Effector memory CD8-positive, alpha-beta T cell (primary cell): ENCODE data around the gene P3H4.
"Not testable (repeated sequence)": the region's sequence is repeated elsewhere in the genome, so short reads cannot be mapped to it uniquely, and the experiment has no call there.

Experiments used
- ATAC-seq: fragments of 150-1000 bp; cut with Tn5 transposase; replicated peaks from 2 replicates; pipeline ENCODE4 v1.10.0; 2021; ENCODE audit warnings: mild to moderate bottlenecking, moderate library complexity
- DNase-seq, 3 experiments: peaks; one replicate each; pipeline ENCODE4 v3.0.0; 2021
- H3K27ac Mint-ChIP-seq, 2 donors: one replicate each; pipeline ENCODE4 v1.8.0; 2022; ENCODE audit warnings: mild to moderate bottlenecking in 2 of 2, mixed read lengths in 2 of 2, moderate library complexity in 2 of 2
- H3K27me3 Mint-ChIP-seq, 2 donors: one replicate each; pipeline ENCODE4 v1.8.0; 2022; ENCODE audit warnings: mixed read lengths in 2 of 2
- H3K36me3 Mint-ChIP-seq: one replicate; pipeline ENCODE4 v1.8.0; 2022; ENCODE audit warnings: mild to moderate bottlenecking, moderate library complexity, mixed read lengths; ENCODE audit not compliant: insufficient read depth
- H3K4me1 Mint-ChIP-seq, 2 donors: one replicate each; pipeline ENCODE4 v1.8.0; 2022; ENCODE audit warnings: low read depth in 2 of 2, mixed read lengths in 2 of 2
- H3K4me3 Mint-ChIP-seq, 2 donors: one replicate each; pipeline ENCODE4 v1.8.0; 2022; ENCODE audit warnings: mild to moderate bottlenecking in 2 of 2, mixed read lengths in 2 of 2, moderate library complexity in 2 of 2
- H3K9me3 Mint-ChIP-seq, 2 donors: one replicate each; pipeline ENCODE4 v1.8.0; 2022; ENCODE audit warnings: mixed read lengths in 2 of 2
- total RNA-seq, 9 experiments: gene quantifications; one replicate each; lab custom pipeline; 2026; lab: John Stamatoyannopoulos, UW

The P3H4 gene, protein sequence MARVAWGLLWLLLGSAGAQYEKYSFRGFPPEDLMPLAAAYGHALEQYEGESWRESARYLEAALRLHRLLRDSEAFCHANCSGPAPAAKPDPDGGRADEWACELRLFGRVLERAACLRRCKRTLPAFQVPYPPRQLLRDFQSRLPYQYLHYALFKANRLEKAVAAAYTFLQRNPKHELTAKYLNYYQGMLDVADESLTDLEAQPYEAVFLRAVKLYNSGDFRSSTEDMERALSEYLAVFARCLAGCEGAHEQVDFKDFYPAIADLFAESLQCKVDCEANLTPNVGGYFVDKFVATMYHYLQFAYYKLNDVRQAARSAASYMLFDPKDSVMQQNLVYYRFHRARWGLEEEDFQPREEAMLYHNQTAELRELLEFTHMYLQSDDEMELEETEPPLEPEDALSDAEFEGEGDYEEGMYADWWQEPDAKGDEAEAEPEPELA
- total RNA-seq, result 0 to 7.7 (median 5.6) reads per million in 9 experiments

DNA sequence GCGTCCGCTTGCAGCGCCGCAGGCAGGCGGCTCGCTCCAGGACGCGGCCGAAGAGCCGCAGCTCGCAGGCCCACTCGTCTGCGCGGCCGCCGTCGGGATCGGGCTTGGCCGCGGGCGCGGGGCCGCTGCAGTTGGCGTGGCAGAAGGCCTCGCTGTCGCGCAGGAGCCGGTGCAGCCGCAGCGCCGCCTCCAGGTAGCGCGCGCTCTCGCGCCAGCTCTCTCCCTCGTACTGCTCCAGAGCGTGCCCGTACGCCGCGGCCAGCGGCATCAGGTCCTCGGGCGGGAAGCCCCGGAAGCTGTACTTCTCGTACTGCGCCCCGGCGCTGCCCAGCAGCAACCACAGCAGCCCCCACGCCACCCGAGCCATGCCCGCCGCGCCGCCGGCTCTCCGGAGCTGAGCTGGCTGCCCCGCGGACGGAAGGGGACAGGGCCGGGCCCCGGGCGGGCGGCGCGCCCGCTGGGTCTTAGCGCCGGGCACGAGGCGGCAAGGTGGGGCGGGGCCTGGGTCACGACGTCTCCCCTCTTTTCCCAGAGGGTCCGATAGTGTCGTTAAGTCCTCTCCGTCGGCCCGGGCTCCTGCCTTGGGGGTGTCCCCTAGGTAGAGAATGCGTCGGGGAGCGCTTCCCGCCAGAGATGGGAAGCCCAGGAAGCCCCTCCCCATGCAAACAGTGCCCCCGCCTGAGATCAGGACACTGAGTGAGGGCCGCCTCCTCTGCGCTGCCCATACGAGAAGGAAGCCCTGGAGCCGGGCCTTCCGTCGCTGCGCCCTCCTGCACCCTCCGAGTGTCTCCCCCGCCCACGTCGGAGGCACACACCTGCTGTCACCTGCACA is at the start of gene P3H4:
Gene P3H4, minus strand, starts transcription at position 401 of the 832 bp plus-strand sequence. Its CDS starts 34 bp downstream, at position 367.
- no peaks in the 10 kb centered on the region for H3K9me3 Mint-ChIP-seq
- H3K4me1 Mint-ChIP-seq, result peaks cover 23 to 31% of the 10 kb centered on the region in 2 donors
- no peaks in the 10 kb centered on the region for H3K27me3 Mint-ChIP-seq
- ATAC-seq (peak; percentile 90), DNase-seq (peak; percentile 65 to 82 (median 71))
- H3K27ac Mint-ChIP-seq, result peak within 1 kb of the TSS; percentile 69 to 75
- peak within 1 kb of the TSS; percentile 96 to 98 for H3K4me3 Mint-ChIP-seq
- peaks cover 14% of the 10 kb centered on the region for H3K36me3 Mint-ChIP-seq

DNA sequence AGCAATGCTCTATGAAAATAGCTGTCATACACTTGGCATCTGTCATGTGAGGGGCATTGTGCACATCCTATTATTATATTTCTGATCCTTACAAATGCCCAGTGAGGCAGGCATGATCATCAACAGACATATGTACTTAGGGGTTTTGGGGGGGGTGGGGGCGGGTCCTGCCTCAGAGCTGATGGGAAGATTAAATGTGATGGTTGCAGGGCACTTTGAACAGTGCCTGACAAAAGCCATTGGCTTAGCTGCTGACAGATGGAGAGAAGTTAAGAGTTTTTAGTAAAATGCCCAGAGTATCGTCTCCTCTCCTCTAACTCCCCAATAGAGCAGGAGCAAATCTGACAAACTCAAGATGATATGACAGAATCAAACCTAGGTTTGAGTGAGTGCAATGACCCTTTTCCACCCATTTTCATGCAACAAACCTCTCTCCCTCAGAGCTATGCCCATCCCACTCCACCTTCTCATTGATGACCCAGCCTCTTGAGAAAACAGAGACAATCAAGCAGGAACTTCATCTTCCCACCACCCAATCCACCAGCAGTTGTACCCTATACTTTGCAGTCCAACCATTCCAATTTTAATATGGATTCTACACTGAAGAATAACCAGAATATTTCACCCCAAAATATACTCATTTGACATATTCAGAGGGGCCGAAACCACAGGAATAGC is 48.6 kb upstream of the P3H4 start:
- Mint-ChIP-seq H3K4me3 (peak overlapping the region in 1 of 2 donors; percentile 14), H3K36me3 (peaks cover 16% of the 10 kb centered on the region), H3K4me1 (peaks cover 14 to 43% of the 10 kb centered on the region in 2 donors), H3K9me3 (no peaks in the 10 kb centered on the region), H3K27ac (no peak overlapping the region), H3K27me3 (no peaks in the 10 kb centered on the region)
- ATAC-seq, result no peak
- DNase-seq, result no peak

DNA sequence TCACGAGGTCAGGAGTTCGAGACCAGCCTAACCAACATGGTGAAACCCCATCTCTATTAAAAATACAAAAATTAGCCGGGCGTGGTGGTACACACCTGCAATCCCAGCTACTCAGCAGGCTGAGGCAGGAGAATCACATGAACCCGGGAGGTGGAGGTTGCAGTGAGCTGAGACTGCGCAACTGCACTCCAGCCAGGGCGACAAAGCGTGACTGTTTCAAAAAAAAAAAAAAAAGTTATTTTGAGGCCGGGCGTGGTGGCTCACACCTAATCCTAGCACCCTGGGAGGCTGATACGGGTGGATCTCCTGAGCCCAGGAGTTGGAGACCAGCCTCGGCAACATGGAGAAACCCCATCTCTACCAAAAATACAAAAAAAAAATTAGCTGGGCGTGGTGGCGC is 39.6 kb upstream of the P3H4 start:
- DNase-seq, H3K27me3 Mint-ChIP-seq, H3K9me3 Mint-ChIP-seq, ATAC-seq, H3K4me3 Mint-ChIP-seq, H3K27ac Mint-ChIP-seq: not testable (repeated sequence)
- peaks cover 46% of the 10 kb centered on the region for H3K36me3 Mint-ChIP-seq
- peaks cover 18 to 33% of the 10 kb centered on the region in 2 donors for H3K4me1 Mint-ChIP-seq

DNA sequence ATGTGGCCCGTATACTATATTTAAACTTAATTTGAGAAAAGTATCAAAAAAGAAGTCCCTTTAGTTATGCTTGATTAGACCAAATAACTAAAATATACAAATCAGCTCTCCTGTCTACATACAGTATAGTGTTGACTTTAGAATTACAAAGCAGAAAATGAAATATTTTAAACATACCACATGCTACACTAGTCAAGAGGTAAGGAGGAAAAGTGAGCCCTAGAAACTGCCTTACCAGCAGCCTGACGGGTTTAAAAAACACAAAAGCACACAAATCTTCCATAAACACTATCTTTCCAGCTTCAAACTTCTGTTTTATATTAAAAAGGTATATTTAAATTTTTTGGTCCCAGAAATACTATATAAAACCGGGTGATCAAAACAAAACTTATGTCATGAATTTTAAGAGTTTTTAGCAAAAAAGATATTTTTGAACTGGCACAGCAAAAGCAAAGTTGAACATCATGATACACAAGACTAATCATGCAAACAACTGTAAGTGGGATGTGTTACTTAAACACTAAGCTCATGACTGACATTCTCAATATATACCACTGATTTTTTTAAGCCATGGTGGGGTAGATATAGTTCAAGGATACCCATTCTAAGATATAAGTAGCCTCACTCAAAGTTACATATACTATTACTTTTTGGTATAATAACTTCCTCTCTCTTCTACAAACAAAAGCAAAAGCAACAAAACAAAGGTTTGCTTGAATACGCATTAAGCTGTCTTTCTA is 37.7 kb upstream of the P3H4 start:
- H3K27me3 Mint-ChIP-seq, result no peaks in the 10 kb centered on the region
- peaks cover 17 to 25% of the 10 kb centered on the region in 2 donors for H3K4me1 Mint-ChIP-seq
- H3K9me3 Mint-ChIP-seq, result no peaks in the 10 kb centered on the region
- H3K27ac Mint-ChIP-seq, result no peak overlapping the region
- ATAC-seq (no peak), DNase-seq (no peak)
- no peak overlapping the region for H3K4me3 Mint-ChIP-seq
- peaks cover 38% of the 10 kb centered on the region for H3K36me3 Mint-ChIP-seq

DNA sequence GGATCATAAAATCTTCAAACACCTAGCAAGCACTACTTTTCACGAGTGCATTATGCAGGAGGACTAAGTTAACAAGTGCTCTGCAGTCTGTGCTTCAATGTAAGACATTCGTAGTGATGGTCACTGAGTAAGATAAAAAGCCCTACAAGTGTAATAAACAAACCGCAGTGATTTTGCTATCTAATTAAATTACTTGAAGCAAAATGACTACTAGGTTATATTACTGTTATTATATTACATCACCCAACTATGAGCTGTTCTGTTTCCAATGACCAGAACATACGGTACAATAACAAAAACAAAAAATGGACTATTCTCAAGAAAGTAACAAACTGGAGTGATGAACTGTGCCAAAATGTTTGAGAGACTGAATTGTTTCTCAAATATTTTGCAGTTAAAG is 37.0 kb upstream of the P3H4 start:
- H3K27ac Mint-ChIP-seq, result no peak overlapping the region
- no peaks in the 10 kb centered on the region for H3K9me3 Mint-ChIP-seq
- H3K27me3 Mint-ChIP-seq, result no peaks in the 10 kb centered on the region

DNA sequence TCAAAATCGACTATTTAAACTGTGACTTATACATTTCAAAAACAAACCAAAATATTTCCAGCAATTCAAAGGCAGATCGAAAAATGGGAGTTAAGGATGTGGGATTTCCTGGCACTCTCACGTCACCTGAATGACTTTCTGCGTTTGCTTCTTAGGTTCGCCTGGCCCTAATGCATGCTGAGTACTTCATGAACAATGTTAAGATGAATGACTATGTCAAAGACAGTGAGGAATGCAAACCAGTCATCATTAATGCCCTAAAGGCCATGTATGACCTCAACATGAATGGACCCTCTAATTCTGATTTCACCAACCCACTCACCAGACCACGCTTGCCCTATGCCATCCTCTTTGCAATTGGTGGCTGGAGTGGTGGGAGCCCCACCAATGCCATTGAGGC is 33.2 kb upstream of the P3H4 start:
- H3K36me3 Mint-ChIP-seq, result peaks cover 3% of the 10 kb centered on the region
- H3K4me1 Mint-ChIP-seq, result peaks cover 6 to 14% of the 10 kb centered on the region in 2 donors
- no peak for ATAC-seq

More for the DNA sequence above, 37.0 kb upstream of the P3H4 start:
- H3K4me1 Mint-ChIP-seq, result peaks cover 17 to 25% of the 10 kb centered on the region in 2 donors
- ATAC-seq, result no peak
- peaks cover 34% of the 10 kb centered on the region for H3K36me3 Mint-ChIP-seq
- H3K4me3 Mint-ChIP-seq, result no peak overlapping the region
- DNase-seq, result no peak

DNA sequence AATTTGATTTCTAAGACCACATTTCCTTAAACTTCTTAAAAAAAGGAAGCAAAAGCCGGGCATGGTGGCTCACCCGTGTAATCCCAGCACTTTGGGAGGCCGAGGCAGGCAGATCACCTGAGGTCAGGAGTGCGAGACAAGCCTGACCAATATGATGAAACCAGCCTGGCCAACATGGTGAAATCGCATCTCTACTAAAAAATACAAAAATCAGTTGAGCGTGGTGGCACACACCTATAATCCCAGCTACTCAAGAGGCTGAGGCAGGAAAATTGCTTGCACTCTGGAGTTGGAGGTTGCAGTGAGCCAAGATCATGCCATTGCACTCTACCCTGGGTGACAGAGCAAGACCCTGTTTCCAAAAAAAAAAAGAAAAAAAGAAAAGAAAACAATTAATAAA is 29.0 kb upstream of the P3H4 start:
- not testable (repeated sequence) for H3K4me1 Mint-ChIP-seq, H3K27me3 Mint-ChIP-seq, H3K4me3 Mint-ChIP-seq, ATAC-seq, H3K36me3 Mint-ChIP-seq, H3K27ac Mint-ChIP-seq, H3K9me3 Mint-ChIP-seq, DNase-seq

More for the DNA sequence above, 33.2 kb upstream of the P3H4 start:
- DNase-seq, result no peak
- no peak overlapping the region for H3K27ac Mint-ChIP-seq
- H3K9me3 Mint-ChIP-seq, result no peaks in the 10 kb centered on the region
- no peaks in the 10 kb centered on the region for H3K27me3 Mint-ChIP-seq
- no peak overlapping the region for H3K4me3 Mint-ChIP-seq

DNA sequence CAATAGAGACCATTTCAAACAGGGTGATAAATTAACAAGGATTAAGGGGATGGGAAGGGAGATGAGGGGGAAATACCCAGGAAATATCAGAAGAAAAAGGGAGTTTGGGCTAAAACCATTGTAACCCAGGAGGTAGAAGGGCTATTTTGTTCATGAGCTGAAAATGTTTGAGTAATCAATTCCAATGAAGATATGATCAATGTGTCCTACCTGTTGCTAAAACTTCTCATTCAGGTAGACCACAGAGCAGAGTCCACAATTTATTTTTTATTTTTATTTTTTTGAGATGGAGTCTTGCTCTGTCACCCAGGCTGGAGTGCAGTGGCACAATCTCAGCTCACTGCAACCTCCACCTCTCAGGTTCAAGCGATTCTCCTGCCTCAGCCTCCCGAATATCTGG is 27.7 kb upstream of the P3H4 start:
- not testable (repeated sequence) for H3K27ac Mint-ChIP-seq, ATAC-seq

DNA sequence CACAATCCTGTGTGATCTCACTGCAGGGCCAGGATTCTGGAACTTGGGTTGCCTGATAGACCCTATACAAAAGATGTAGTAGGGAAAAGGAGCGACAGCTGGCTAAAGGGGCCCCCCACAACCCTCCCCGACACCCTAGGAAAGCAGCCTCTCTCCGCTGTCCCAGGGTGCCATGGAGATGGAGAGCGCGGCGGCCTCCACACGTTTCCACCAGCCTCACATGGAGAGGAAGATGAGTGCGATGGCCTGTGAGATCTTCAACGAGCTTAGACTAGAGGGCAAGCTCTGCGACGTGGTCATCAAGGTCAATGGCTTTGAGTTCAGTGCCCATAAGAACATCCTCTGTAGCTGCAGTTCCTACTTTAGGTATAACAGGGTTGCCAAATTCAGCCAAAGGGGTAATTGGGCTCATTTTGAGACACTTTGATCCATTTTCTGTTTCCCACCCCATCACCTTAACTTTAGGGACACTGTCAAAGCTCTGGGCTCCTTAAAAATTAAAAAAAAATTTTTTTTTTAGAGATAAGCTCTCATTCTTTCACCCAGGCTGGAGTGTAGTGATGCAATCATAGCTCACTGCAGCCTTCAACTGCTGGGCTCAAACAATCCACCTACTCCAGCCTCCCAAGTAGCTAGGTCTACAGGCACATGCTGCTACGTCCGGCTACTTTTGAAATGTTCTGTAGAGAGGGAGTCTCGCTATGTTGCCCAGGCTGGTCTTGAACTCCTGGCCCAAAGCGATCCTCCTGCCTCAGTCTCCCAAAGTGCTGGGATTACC is 26.2 kb upstream of the P3H4 start, which contains the start of gene KLHL10:
Gene KLHL10, plus strand, starts transcription at position 65 of the 778 bp plus-strand sequence. Its CDS starts 108 bp downstream, at position 173.
- peaks cover 7 to 8% of the 10 kb centered on the region in 2 donors for H3K4me1 Mint-ChIP-seq
- no peaks in the 10 kb centered on the region for H3K9me3 Mint-ChIP-seq
- H3K27ac Mint-ChIP-seq, result no peak within 1 kb of the TSS
- peaks cover 4% of the 10 kb centered on the region for H3K36me3 Mint-ChIP-seq
- ATAC-seq, result no peak
- H3K4me3 Mint-ChIP-seq, result peak within 1 kb of the TSS; percentile 80
- peaks cover 0 to 9% of the 10 kb centered on the region in 2 donors for H3K27me3 Mint-ChIP-seq
- no peak for DNase-seq

More for the DNA sequence above, 27.7 kb upstream of the P3H4 start:
- H3K4me3 Mint-ChIP-seq, H3K4me1 Mint-ChIP-seq, H3K27me3 Mint-ChIP-seq, H3K9me3 Mint-ChIP-seq, H3K36me3 Mint-ChIP-seq, DNase-seq: not testable (repeated sequence)

DNA sequence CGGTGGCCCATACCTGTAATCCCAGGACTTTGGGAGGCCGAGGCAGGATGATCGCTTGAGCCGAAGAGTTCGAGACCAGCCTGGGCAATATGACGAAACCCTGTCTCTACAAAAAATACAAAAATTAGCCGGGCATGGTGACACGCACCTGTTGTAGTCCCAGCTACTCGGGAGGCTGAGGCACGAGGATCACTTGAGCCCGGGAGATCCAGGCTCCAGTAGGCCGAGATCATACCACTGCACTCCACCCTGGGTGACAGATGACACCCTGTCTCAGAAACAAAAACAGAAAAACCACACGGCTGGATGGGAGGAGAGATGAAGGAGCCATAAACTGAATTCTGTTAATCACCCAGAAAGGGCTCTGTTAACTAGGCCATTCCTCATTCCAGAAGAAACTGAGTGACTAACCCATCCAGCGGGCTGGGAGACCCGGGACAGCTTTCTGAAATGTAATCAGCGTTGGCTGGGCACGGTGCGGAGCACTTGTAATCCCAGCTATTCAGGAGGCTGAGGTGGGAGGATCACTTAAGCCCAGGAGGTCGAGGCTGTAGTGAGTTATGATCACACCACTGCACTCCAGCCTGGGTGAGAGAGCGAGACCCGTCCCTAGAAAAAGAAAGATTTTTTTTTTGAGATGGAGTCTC is 24.9 kb upstream of the P3H4 start:
- Mint-ChIP-seq H3K4me3 (peak overlapping the region; percentile 80), H3K27me3 (peaks cover 0 to 9% of the 10 kb centered on the region in 2 donors), H3K36me3 (peaks cover 4% of the 10 kb centered on the region), H3K4me1 (peaks cover 7 to 8% of the 10 kb centered on the region in 2 donors), H3K27ac (no peak overlapping the region), H3K9me3 (no peaks in the 10 kb centered on the region)
- ATAC-seq (no peak), DNase-seq (no peak)

DNA sequence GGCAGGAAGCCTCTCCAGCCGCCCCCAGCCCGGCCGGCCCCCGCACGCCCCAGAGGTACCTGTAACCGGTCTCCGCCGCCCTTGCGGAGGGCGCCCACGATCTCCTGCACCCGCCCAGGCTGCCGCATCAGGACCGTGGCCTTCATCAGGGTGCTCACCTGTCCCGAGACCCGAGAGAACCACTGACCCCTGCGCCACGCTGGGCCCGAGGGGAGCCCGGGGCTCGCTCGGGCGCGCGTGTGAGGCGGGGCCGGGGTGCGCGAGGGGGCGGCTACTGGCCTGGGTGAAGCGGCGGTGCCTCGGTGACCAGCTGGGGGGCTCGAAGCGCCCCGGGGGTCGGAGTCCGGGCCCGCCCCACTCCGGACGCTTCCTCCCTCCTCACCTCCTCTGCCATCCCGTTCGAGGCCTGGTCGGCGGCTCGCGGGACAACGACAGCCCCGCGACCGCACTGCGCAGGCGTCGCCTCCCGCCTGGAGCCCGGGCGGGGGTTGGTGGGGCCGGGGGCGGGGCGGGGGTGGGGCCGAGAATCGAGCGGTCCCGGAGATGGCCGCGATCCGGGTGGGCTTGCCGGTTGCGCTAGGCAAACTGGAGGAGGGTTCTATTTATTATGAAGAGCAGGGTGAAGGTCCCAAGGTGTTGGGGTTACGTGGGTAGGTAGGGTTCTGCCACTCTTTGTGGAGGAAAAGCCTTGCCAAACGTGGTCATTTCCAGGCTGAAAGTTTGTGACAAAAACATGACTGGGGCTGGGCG is 24.2 kb upstream of the P3H4 start, which contains the start of gene NT5C3B:
Gene NT5C3B, minus strand, starts transcription at position 433 of the 750 bp plus-strand sequence. Its CDS starts 39 bp downstream, at position 394.
- H3K9me3 Mint-ChIP-seq, result no peaks in the 10 kb centered on the region
- peak within 1 kb of the TSS; percentile 80 for H3K4me3 Mint-ChIP-seq
- H3K4me1 Mint-ChIP-seq, result peaks cover 7 to 8% of the 10 kb centered on the region in 2 donors
- H3K27me3 Mint-ChIP-seq, result peaks cover 0 to 9% of the 10 kb centered on the region in 2 donors
- H3K27ac Mint-ChIP-seq, result peak within 1 kb of the TSS; percentile 35 to 69
- peak; percentile 84 for ATAC-seq
- DNase-seq, result peak; percentile 23 to 34 (median 27)
- peaks cover 7% of the 10 kb centered on the region for H3K36me3 Mint-ChIP-seq
